ENCODE measurements around the gene PEX26.
"Not testable (repeated sequence)": the region's sequence is repeated elsewhere in the genome, so short reads cannot be mapped to it uniquely, and the experiment has no call there.

The PEX26 gene

GRCh38 chr22:18056807-18057474 is 20.8 kb upstream of the PEX26 start:
- no peak for DNase-seq

- no peak for DNase-seq
Measured at GRCh38 chr22:18057568-18058209, 20.1 kb upstream of the PEX26 start.

GRCh38 chr22:18058371-18059093 is 19.3 kb upstream of the PEX26 start:
- no peak for DNase-seq

DNA sequence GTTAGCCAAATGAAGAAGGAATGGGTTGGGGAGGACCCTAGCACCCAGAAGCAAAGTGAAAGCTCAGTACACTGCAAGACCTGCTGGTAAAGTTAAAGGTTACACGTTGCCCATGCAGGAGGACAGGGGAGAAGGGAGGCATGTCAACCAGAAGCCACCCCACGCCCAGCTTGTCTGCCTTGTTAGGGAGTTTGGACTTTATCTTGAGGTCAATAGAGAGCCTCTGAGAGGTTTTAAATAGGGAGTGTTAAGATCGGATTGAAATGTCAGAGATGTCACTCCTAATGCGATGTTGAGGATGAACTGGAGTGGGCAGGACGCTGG is 18.7 kb upstream of the PEX26 start:
- DNase-seq = no peak

DNA sequence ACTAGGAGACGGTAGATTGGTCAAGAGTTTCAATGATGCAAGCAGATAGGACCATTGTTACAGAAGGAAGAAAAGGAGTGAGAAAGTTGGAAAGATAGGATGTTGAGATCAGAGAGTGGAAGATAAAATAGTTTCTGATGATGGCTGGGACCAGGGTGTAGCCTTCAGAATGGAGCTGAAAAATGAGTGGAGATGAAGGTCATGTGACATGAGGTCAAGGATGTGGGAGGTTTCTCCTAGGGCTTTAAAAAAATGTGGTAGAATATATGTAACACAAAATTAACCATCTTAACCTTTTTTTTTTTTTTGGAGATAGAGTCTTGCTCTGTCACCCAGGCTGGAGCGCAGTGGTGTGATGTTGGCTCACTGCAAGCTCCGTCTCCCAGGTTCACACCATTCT is 18.3 kb upstream of the PEX26 start:
- DNase-seq = no peak

DNA sequence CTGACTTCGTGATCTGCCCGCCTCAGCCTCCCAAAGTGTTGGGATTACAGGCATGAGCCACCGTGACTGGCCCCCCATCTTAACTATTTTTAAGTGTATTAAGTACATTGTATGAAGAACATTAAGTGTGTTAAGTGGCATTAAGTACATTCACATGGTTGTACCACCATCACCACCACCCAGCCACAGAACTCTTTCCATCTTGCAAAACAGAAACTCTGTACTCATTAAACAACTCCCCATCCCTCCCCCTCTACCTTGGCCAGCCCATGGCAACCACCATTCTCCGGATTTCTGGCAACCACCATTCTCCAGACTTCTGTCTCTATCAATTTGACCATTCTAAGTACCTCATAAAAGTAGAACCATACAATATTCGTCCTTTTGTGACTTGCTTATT is 17.8 kb upstream of the PEX26 start:
- no peak for DNase-seq

GRCh38 chr22:18060646-18061620 is 16.9 kb upstream of the PEX26 start:
- no peak for DNase-seq

- DNase-seq = no peak
Measured at GRCh38 chr22:18062421-18062820, 15.4 kb upstream of the PEX26 start.

DNA sequence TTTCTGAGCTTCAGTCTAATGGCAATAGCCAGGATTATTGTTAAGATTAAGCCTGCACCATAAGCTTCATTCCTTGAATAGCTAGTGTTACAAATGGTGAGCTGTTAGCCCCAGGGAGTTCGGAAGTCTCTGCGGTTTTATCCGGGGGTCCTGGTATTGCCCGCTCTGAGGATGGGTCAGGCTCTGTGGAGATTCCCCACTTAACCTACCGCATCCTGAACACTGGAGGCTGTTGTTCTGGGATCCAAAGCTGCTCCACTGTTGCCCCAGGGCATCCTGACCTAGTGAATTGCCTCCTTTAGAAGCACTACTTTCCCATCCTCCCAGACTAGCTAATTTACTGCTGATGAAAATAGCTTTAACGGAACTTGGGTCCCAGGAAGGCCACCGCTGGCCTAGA is 14.5 kb upstream of the PEX26 start:
- DNase-seq = no peak

DNA sequence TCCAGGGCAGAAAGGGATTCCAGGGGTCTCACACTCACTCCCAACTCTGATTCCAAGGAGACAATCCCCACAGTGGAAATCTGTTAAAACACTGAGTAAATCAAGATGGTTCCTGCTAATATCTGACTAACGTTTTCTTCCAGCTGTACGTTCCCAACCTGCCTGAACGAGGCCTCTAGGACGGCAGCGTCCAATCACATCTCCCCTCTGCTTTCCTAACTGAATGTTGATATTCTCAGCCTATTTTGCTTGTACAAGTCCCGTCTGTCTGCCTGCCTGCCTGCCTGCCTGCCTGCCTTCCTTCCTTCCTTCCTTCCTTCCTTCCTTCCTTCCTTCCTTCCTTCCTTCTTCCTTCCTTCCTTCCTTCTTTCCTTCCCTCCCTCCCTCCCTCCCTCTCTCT is 14.1 kb upstream of the PEX26 start:
- DNase-seq = not testable (repeated sequence)

GRCh38 chr22:18064636-18065035 is 13.2 kb upstream of the PEX26 start:
- no peak for DNase-seq

DNA sequence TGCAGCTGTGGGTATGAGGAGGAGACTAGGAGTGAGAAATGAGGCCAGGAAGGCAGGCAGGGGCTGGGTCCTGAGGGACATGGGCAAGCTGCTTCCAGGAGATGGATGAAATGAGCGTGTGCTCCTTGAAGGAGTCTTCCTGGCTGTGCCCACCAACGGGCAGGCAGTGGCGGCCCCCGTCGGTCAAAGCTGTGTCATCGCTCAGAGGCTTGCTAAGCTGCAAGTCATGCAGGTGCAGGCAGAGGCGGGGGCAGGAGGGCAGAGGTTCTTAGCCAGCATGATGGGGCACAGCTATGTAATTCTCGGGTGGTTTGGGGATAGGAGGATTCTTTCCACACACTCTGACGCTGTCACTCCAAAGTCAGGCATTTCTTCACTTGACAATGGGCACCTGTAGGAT is 12.5 kb upstream of the PEX26 start:
- no peak for DNase-seq

DNA sequence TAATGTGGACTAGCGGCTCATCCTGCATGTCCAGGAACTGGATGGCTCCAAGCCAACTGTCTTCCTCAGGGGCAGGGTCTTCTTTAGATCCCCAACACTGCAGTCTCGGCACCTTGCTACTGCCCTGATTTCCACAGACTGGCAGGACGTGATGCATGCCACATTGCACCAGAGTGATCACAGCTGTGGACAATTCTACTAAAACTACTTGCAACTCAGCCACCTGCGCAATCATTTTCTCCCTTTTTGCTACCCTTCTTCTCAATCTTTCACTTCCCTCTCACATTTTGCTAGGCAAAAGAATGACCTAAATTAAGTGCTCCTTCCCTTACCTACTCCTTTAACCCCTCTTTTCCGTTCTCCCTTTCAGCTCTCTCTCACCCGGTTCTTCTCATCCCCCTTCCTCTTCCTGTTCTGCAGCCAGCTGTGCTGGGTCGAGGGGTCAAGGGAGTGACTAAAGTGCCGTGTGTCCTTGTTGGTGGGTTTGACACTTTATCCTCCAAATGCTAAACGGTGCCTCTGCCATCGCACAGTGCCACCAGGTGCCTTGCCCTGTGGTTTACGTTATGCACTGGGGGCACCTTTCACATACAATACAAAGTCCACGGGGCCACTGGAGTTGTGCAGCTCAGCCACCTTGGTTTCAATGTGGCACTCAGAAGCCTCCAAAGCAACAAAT is 11.5 kb upstream of the PEX26 start:
- DNase-seq = no peak

GRCh38 chr22:18067121-18067520 is 10.7 kb upstream of the PEX26 start:
- DNase-seq = no peak

DNA sequence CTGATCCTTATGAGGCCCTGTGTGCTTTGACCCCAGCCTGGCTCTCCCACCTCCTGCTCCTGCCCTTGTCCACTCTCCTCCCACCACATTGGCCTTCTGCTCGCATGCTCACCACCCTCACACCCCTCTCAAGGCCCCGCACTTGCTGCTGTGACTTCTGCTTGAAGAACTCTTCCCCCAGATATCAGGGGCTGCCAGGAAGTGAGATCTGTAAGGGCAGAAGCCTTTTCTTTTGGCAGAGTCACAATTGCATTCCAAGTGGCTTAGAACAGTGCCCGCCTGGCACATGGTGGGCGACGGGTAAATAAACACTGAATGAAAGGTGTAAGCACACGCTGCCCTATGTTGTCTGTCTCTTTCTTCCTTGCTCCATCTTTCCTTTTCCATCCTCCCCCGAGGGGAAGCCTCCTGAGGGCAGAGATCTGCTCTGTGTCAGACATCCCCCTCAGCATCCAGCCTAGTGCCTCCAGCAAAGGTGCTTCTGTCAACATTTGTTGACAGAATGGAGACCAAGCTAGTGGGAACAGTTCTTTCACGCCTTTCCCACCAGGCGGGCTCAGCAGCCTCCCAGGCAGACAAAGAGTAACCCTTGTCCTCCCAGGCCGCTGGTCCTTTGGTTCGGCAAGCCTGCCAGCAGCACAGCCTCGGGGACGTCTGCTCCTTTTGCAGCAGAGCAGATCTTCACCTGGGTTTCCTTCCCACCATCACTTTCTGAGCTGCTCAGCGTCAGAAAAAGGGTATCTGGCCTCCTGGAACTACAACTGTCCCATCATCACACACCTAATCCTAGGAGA is 10.0 kb upstream of the PEX26 start:
- DNase-seq = no peak

DNA sequence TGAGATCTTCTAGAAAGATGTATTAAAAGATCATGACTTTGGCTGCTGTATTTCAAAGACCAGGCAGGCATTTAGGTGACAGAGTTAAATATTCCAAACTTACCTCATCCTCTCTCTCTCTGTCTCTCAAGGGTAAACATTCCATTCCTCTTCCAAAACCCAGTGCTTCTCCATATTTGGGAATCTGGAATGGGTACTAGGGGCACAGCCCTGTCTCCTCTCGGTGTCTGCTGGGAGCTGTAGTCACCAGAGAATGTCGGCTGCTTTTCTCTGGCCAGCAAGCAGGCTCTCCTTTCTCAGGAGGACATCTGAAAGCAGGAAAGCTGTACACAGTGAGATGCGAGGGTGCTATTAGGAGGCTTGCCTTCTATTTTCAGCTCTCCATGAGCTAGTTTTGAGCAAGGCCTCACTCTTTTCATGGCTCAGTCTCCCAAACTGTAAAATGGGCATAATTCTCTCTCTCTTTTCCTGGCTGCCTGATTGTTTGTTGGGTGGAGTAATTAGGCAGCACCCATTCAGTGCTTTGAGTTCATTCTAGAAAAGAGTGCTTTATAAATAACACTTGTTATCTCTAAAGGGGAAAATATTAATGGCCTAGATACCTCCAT is 9.3 kb upstream of the PEX26 start:
- no peak for DNase-seq

GRCh38 chr22:18069041-18069440 is 8.7 kb upstream of the PEX26 start:
- no peak for DNase-seq

GRCh38 chr22:18070041-18070440 is 7.7 kb upstream of the PEX26 start:
- no peak for DNase-seq

DNA sequence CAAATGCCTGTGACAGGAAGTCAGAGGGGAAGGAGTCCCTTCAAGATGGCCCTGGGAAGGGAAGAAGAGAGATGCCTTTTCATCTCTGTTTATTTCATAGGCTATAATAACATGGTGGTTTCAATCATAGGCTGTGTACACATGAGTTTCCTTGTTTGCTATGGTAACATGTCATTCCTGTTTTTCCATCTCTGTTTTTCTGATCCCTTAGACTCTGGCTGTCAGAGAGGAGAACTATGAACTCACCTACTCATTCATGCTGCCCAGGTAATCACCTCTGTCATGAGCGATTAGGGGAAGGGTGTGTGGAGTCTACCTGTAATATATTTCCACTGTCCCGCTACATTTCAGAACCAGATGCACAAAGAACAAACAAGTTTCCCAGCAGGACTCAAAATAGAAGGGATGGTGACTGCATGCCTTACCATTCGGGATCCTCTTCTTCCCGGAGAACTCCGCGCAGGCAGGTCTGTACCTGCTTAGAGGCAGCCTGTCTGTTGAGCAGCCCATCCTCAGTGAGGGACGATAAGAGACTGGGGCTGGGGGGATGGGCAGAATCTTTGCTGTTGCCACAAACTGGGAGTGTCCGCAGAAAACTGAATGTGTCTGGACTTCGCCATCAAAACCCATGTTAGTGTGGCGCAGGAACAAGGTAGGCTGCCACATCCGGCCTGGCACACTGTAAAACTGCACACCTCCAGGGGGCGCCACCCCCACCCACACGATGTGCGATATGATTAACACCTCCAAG is 7.1 kb upstream of the PEX26 start:
- DNase-seq = peak; percentile 15

- DNase-seq = not testable (repeated sequence)
Measured at GRCh38 chr22:18071307-18071967, 6.4 kb upstream of the PEX26 start.
